ENCODE measurements around the gene SMARCD1.

Gene SMARCD1

DNA sequence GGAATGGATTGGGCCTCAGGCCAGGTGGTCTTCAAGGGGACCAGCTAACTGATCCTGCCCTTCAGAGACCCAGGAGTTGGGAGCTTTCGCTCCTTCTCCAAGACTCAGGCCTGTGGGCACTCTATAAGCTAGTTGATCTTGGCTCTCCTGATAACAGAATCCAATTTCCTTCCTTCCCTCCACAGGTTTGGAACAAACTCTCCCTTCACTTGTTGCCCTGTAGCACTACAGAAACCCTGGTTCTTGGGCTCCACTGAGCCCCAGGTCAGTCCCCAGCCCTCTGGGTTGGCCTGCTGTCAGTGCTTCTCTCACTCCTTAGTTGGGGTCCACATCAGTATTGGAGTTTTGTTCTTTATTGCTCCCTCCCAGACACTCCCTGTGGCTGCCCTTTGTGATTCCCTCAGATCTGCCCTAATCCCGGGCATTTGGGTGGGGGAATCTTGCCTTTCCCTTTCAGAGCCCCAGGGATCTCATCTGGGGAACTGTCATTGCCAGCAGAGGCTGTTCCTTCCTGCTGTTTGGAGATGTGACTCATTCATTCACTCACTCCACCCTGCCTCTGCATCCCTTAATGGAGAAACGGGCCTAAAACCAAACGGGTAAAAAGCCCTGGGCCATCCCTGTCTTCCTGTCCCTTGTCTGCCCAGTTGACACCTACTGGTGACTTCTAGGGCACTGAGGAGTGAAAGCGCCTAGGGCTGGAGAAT is 14.3 kb downstream of the SMARCD1 start:
- peaks cover 41% of the 10 kb centered on the region for H3K36me3 ChIP-seq (replicated peaks; ENCODE audit: low read depth, low read length)
- TF ChIP-seq, protein P1, sequence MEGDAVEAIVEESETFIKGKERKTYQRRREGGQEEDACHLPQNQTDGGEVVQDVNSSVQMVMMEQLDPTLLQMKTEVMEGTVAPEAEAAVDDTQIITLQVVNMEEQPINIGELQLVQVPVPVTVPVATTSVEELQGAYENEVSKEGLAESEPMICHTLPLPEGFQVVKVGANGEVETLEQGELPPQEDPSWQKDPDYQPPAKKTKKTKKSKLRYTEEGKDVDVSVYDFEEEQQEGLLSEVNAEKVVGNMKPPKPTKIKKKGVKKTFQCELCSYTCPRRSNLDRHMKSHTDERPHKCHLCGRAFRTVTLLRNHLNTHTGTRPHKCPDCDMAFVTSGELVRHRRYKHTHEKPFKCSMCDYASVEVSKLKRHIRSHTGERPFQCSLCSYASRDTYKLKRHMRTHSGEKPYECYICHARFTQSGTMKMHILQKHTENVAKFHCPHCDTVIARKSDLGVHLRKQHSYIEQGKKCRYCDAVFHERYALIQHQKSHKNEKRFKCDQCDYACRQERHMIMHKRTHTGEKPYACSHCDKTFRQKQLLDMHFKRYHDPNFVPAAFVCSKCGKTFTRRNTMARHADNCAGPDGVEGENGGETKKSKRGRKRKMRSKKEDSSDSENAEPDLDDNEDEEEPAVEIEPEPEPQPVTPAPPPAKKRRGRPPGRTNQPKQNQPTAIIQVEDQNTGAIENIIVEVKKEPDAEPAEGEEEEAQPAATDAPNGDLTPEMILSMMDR (IDR thresholded peaks at IDR 0.05; ENCODE audit: low read depth, low read length) = no peak
- TF ChIP-seq EZH2phosphoT487 (IDR thresholded peaks at IDR 0.05; ENCODE audit: low read depth) = no peak
- H4K20me1 ChIP-seq (ENCODE audit: insufficient read depth, low read length) = no peaks in the 10 kb centered on the region
- no peak overlapping the region for H2AFZ ChIP-seq (ENCODE audit: low read depth, low read length)
- H3K4me3 ChIP-seq (ENCODE audit: low read length) = no peak overlapping the region
- H3K79me2 ChIP-seq (ENCODE audit: low read length) = no peaks in the 10 kb centered on the region
- no peaks in the 10 kb centered on the region for H3K9me3 ChIP-seq (ENCODE audit: insufficient read depth, low read length)
- H3K4me2 ChIP-seq (ENCODE audit: low read length) = no peak overlapping the region
- no peaks in the 10 kb centered on the region for H3K27me3 ChIP-seq (ENCODE audit: low read depth, low read length)
- H3K9ac ChIP-seq (ENCODE audit: low read length) = no peak overlapping the region
- no peak overlapping the region for H3K27ac ChIP-seq (ENCODE audit: low read length)
- peaks cover 16% of the 10 kb centered on the region for H3K4me1 ChIP-seq (ENCODE audit: low read length)

DNA sequence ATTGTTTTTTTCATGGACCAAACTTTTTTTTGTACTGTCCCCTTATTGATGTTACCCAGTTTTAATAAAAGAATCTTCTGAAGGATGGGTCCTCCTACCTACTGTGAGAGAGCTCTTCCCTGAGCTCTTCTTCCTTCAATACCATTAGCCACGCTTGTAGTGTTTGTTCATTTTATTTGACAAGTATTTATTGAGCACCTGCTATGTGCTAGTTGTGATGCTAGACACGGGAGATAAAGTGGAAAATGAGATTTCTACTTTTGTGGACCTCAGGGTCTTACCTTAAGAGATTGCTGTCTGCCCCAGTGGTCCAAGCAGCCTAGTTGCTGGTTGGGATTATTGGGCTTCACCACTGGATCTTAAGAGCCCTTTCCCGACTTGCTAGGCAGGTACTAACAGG is 15.4 kb downstream of the SMARCD1 start:
- Histone ChIP-seq H3K4me1 (ENCODE audit: low read length) (peaks cover 20% of the 10 kb centered on the region), H3K4me2 (ENCODE audit: low read length) (no peak overlapping the region), H3K4me3 (ENCODE audit: low read length) (no peak overlapping the region), H2AFZ (ENCODE audit: low read depth, low read length) (no peak overlapping the region), H3K79me2 (ENCODE audit: low read length) (no peaks in the 10 kb centered on the region), H3K36me3 (replicated peaks; ENCODE audit: low read depth, low read length) (peaks cover 40% of the 10 kb centered on the region), H3K27me3 (ENCODE audit: low read depth, low read length) (no peaks in the 10 kb centered on the region), H3K9me3 (ENCODE audit: insufficient read depth, low read length) (no peaks in the 10 kb centered on the region), H3K9ac (ENCODE audit: low read length) (no peak overlapping the region), H4K20me1 (ENCODE audit: insufficient read depth, low read length) (no peaks in the 10 kb centered on the region), H3K27ac (ENCODE audit: low read length) (no peak overlapping the region)
- TF ChIP-seq, protein P1 (IDR thresholded peaks at IDR 0.05; ENCODE audit: low read depth, low read length) = no peak
- TF ChIP-seq EZH2phosphoT487 (IDR thresholded peaks at IDR 0.05; ENCODE audit: low read depth) = no peak

DNA sequence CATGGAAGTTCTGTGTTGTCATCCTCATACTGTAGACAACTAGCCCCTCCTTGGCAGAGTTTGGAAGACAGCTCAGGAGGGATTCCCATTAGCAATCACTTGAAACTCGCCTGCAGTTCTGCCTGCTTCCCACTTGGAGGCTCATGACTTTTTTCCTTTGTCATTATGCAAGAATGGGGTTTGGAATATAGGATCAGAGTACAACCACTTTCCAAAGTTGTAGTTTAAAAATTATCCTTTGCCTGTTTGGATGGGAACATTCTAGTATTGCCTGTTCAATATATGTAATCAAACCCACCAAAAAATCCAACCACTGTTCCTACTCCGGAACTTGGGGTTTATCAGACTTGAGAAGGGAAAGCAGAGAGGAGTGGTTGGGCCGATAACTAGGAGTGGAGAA is 16.5 kb downstream of the SMARCD1 start:
- Histone ChIP-seq H3K4me3 (ENCODE audit: low read length) (no peak overlapping the region), H4K20me1 (ENCODE audit: insufficient read depth, low read length) (no peaks in the 10 kb centered on the region), H3K9ac (ENCODE audit: low read length) (no peak overlapping the region), H3K27ac (ENCODE audit: low read length) (no peak overlapping the region), H3K79me2 (ENCODE audit: low read length) (no peaks in the 10 kb centered on the region), H3K27me3 (ENCODE audit: low read depth, low read length) (no peaks in the 10 kb centered on the region), H3K9me3 (ENCODE audit: insufficient read depth, low read length) (no peaks in the 10 kb centered on the region), H2AFZ (ENCODE audit: low read depth, low read length) (no peak overlapping the region), H3K4me2 (ENCODE audit: low read length) (no peak overlapping the region), H3K4me1 (ENCODE audit: low read length) (peaks cover 20% of the 10 kb centered on the region), H3K36me3 (replicated peaks; ENCODE audit: low read depth, low read length) (peaks cover 32% of the 10 kb centered on the region)
- TF ChIP-seq, protein P1 (IDR thresholded peaks at IDR 0.05; ENCODE audit: low read depth, low read length) = no peak
- TF ChIP-seq EZH2phosphoT487 (IDR thresholded peaks at IDR 0.05; ENCODE audit: low read depth) = no peak

DNA sequence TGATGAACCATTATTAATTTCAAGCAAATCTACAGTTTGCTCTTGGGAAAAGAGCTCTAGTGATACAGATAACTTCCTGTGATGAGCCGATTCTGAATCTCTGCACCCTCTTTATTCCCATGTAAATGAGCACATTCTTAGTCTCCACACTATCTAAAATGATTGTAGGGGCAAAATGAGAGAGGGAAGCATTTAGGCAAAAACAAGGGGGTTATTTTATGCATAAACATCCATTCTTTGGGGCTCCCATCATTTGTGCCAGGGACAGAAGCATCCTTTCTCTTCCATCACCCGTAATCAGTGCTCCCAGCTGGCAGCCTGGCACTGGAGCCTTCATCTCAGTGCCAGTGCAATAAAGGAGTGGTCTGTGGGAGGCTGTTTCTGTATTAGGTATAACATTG is 17.0 kb downstream of the SMARCD1 start:
- H3K9ac ChIP-seq (ENCODE audit: low read length) = no peak overlapping the region
- peaks cover 28% of the 10 kb centered on the region for H3K36me3 ChIP-seq (replicated peaks; ENCODE audit: low read depth, low read length)
- H4K20me1 ChIP-seq (ENCODE audit: insufficient read depth, low read length) = no peaks in the 10 kb centered on the region
- H3K9me3 ChIP-seq (ENCODE audit: insufficient read depth, low read length) = no peaks in the 10 kb centered on the region
- no peak overlapping the region for H3K27ac ChIP-seq (ENCODE audit: low read length)
- H3K4me1 ChIP-seq (ENCODE audit: low read length) = peaks cover 20% of the 10 kb centered on the region
- H3K4me3 ChIP-seq (ENCODE audit: low read length) = no peak overlapping the region
- TF ChIP-seq EZH2phosphoT487 (IDR thresholded peaks at IDR 0.05; ENCODE audit: low read depth) = no peak
- TF ChIP-seq, protein P1 (IDR thresholded peaks at IDR 0.05; ENCODE audit: low read depth, low read length) = no peak
- no peak overlapping the region for H3K4me2 ChIP-seq (ENCODE audit: low read length)
- no peak overlapping the region for H2AFZ ChIP-seq (ENCODE audit: low read depth, low read length)
- no peaks in the 10 kb centered on the region for H3K79me2 ChIP-seq (ENCODE audit: low read length)
- H3K27me3 ChIP-seq (ENCODE audit: low read depth, low read length) = no peaks in the 10 kb centered on the region

Data from OCI-LY3 (cell line).